Esophagus muscularis mucosa (tissue), 3 donors: ENCODE data around the gene ZNF554.

Experiments
- POLR2A ChIP-seq: fragments of 450-650 bp; IDR thresholded peaks from one replicate; pipeline ENCODE4 v1.6.1; 2017; ENCODE audit warnings: antibody characterized with exemption, moderate library complexity, mild to moderate bottlenecking, low read depth
- POLR2AphosphoS5 ChIP-seq, 2 donors: sonication (generic); formaldehyde crosslinking; IDR thresholded peaks; one replicate each; pipeline ENCODE4 v1.6.1; 2017; ENCODE audit warnings: antibody characterized with exemption in 2 of 2
- TF ChIP-seq, protein P1 (sequence below), 3 experiments: fragments of 200-600 bp in 2 of 3; fragments of 450-650 bp in 1 of 3; sonication (generic) in 2 of 3; IDR thresholded peaks; one replicate each; pipeline ENCODE4 v1.5.1; 2017 to 2019; ENCODE audit warnings: antibody characterized with exemption in 3 of 3, mild to moderate bottlenecking in 2 of 3, moderate library complexity in 1 of 3

GRCh38 chr19:2853015-2853606 lies 33.4 kb downstream of the ZNF554 start:
- no peak for TF ChIP-seq POLR2A
- TF ChIP-seq, protein P1, sequence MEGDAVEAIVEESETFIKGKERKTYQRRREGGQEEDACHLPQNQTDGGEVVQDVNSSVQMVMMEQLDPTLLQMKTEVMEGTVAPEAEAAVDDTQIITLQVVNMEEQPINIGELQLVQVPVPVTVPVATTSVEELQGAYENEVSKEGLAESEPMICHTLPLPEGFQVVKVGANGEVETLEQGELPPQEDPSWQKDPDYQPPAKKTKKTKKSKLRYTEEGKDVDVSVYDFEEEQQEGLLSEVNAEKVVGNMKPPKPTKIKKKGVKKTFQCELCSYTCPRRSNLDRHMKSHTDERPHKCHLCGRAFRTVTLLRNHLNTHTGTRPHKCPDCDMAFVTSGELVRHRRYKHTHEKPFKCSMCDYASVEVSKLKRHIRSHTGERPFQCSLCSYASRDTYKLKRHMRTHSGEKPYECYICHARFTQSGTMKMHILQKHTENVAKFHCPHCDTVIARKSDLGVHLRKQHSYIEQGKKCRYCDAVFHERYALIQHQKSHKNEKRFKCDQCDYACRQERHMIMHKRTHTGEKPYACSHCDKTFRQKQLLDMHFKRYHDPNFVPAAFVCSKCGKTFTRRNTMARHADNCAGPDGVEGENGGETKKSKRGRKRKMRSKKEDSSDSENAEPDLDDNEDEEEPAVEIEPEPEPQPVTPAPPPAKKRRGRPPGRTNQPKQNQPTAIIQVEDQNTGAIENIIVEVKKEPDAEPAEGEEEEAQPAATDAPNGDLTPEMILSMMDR (IDR thresholded peaks at IDR 0.05): no peak
- TF ChIP-seq POLR2AphosphoS5 (IDR thresholded peaks at IDR 0.05): no peak
